ENCODE data around the gene PFKL. TPM values are rescaled to one million over a fixed set of nuclear protein-coding genes. Genes with fewer than 3 reads are reported as not detected.
"Not testable (repeated sequence)": the region's sequence is repeated elsewhere in the genome, so short reads cannot be mapped to it uniquely, and the experiment has no call there.

PFKL gene
- total and polyA plus RNA-seq, 11 donors, result 34.0 to 85.1 (median 46.1) TPM

GRCh38 chr21:44281801-44282200 lies 18.1 kb upstream of the PFKL start:
- TF ChIP-seq POLR2A (IDR thresholded peaks at IDR 0.05) (no peak), CTCF (IDR thresholded peaks at IDR 0.05) (no peak)
- peak in 1 of 5 donors; percentile 40 for DNase-seq
- intact Hi-C loops (cut with DNase I), result no loop called here
- no peaks in the 10 kb centered on the region for H3K36me3 ChIP-seq
- ATAC-seq, result no peak
- no peak overlapping the region for H3K27ac ChIP-seq
- peaks cover 0 to 18% (median 10%) of the 10 kb centered on the region in 9 donors for H3K27me3 ChIP-seq
- no peak overlapping the region for H3K4me3 ChIP-seq
- H3K4me1 ChIP-seq, result peaks cover 0 to 10% (median 0%) of the 10 kb centered on the region in 12 donors
- no peaks in the 10 kb centered on the region for H3K9me3 ChIP-seq
- 89 to 98% (median 96%) methylated on average over 6 to 9 of the region's 9 CpGs for WGBS, 4 donors

GRCh38 chr21:44282370-44282769 lies 17.5 kb upstream of the PFKL start:
- H3K27me3 ChIP-seq, result peaks cover 0 to 21% (median 10%) of the 10 kb centered on the region in 9 donors
- H3K36me3 ChIP-seq, result no peaks in the 10 kb centered on the region
- DNase-seq (no peak), ATAC-seq (no peak)
- WGBS, 4 donors, result 90 to 94% (median 93%) methylated on average over 8 to 9 of the region's 9 CpGs
- H3K27ac ChIP-seq, result no peak overlapping the region
- no peak for TF ChIP-seq CTCF (IDR thresholded peaks at IDR 0.05)
- no peak for TF ChIP-seq POLR2A (IDR thresholded peaks at IDR 0.05)
- no peak overlapping the region for H3K4me3 ChIP-seq
- H3K4me1 ChIP-seq, result peaks cover 0 to 10% (median 0%) of the 10 kb centered on the region in 12 donors
- no peaks in the 10 kb centered on the region for H3K9me3 ChIP-seq
- intact Hi-C loops (cut with DNase I), result no loop called here

GRCh38 chr21:44283211-44283785 lies 16.6 kb upstream of the PFKL start:
- H3K9me3 ChIP-seq; H3K36me3 ChIP-seq; H3K27ac ChIP-seq; H3K4me3 ChIP-seq; DNase-seq; ATAC-seq; intact Hi-C loops (cut with DNase I): not testable (repeated sequence)
- H3K27me3 ChIP-seq, result peaks cover 0 to 21% (median 10%) of the 10 kb centered on the region in 9 donors
- 67 to 80% (median 78%) methylated on average over 11 of the region's 11 CpGs for WGBS, 4 donors
- H3K4me1 ChIP-seq, result peaks cover 0 to 10% (median 0%) of the 10 kb centered on the region in 12 donors

GRCh38 chr21:44283948-44284347 lies 15.9 kb upstream of the PFKL start:
- no peak for TF ChIP-seq CTCF (IDR thresholded peaks at IDR 0.05)
- TF ChIP-seq POLR2A (IDR thresholded peaks at IDR 0.05), result no peak
- Histone ChIP-seq H3K9me3 (no peaks in the 10 kb centered on the region), H3K36me3 (no peaks in the 10 kb centered on the region), H3K27ac (no peak overlapping the region), H3K4me3 (no peak overlapping the region), H3K4me1 (peaks cover 0 to 10% (median 0%) of the 10 kb centered on the region in 12 donors), H3K27me3 (peaks cover 0 to 21% (median 10%) of the 10 kb centered on the region in 9 donors)
- intact Hi-C loops (cut with DNase I), result no loop called here
- DNase-seq (peak in 1 of 5 donors; percentile 44), ATAC-seq (no peak)
- 65 to 83% (median 77%) methylated on average over 11 of the region's 11 CpGs for WGBS, 4 donors
